NCI-H2081 treated with DMSO at 0.1 percent for 48 hours (cell line): ENCODE data around the gene MAOB.
"Not testable (repeated sequence)": the region's sequence is repeated elsewhere in the genome, so short reads cannot be mapped to it uniquely, and the experiment has no call there.

Experiments used
- DNase-seq: peaks from one replicate; lab custom pipeline; 2025; lab: John Stamatoyannopoulos, UW

The MAOB gene

DNA sequence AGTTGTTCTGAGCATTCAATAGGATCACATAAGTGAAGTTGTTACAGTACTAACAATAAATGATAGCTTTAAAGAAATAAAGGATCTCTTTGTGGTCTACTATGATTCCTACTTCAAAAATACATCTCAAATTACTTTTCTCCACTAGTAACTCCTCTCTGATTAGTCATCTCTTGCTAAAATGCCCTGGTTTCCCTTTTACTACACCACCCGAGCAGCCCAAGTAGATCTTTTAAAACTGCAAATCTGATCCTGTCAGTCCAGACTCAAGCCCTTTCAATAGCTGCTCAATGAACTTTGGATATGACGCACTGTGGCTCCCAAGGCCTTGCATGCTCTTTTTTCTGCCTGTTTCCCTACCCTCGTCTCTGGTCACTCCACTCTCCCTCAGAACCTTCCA is 128.6 kb downstream of the MAOB start:
- DNase-seq, result no peak

DNA sequence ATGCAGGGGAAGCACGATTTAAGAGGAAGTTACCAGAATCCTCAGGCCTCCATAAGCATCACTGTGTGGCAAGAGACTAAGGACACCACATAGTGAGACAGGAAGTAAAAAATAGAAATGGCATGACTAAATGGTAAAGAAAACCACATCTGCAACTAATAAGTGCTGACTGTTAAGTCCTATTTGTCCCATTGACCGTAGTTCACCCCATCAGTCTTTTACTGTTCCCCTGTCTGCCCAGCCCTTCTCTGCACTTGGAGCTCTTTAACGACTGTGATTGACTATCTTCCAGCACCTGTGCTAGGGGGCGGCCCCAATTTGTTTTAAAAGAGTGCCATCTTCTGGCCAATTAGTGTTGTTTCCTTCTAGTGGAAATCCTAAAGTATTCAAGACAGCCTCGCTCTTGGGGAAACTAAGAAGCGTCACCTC is 132.0 kb downstream of the MAOB start:
- DNase-seq, result peak; percentile 56

DNA sequence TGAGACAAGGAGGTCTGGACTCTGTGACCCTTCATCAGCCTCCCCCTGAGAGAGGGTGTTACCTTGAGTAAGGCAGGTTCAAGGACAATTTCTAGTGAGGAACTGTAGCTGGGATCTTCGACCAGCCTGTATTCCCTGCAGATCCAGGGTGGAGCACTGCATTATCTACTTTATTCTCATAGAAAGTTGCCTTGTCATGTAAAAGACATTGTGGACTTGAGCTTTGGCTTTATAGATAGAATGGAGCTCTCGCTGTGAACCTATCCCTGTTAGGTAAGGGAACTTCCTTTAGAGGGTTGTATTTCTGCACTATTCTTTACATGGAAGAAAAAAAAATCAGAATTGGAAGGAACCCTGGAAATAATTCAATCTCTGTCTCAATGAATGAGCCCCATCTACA is 134.8 kb downstream of the MAOB start:
- DNase-seq, result no peak

DNA sequence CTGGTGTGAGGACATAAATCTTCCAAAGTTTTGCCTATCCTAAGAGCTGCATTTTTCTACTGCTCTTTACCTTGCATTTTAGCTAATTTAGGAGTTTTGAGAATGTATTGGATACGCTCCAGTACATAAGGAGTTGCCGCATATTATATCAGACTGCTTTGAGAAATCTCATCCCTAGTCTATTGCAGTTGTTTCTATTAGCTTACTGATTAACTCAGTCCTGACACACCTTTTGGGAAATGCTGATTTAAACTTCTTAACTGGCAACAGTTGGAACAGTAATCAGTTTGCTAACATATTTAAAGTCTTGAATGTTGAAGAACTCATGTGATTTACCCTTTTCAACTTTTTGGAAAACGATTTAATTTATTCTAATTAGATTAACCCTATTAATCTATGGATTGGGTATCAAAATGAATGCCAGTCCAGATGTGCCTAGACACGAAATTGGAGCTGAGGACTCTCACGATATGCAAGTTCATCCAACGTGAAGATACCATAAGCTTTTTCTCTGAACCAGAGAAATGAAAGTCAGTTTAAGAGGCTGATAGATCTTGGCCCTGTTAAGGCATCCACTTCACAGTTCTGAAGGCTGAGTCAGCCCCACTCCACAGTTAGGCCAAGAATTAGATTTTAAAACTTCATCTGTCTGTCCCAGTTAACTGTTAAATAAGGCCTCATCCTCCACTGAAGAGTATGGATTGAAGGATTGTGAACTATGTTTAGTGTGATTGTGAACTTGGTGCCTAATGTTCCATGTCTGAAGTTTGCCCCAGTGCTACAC is 136.1 kb downstream of the MAOB start:
- DNase-seq, result no peak

DNA sequence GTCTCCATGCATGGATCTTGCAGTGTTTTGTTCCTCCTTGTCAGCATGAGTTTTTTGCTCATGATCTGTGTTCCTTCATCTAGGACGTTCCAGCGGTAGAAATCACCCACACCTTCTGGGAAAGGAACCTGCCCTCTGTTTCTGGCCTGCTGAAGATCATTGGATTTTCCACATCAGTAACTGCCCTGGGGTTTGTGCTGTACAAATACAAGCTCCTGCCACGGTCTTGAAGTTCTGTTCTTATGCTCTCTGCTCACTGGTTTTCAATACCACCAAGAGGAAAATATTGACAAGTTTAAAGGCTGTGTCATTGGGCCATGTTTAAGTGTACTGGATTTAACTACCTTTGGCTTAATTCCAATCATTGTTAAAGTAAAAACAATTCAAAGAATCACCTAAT is 138.0 kb downstream of the MAOB start:
- DNase-seq, result no peak

DNA sequence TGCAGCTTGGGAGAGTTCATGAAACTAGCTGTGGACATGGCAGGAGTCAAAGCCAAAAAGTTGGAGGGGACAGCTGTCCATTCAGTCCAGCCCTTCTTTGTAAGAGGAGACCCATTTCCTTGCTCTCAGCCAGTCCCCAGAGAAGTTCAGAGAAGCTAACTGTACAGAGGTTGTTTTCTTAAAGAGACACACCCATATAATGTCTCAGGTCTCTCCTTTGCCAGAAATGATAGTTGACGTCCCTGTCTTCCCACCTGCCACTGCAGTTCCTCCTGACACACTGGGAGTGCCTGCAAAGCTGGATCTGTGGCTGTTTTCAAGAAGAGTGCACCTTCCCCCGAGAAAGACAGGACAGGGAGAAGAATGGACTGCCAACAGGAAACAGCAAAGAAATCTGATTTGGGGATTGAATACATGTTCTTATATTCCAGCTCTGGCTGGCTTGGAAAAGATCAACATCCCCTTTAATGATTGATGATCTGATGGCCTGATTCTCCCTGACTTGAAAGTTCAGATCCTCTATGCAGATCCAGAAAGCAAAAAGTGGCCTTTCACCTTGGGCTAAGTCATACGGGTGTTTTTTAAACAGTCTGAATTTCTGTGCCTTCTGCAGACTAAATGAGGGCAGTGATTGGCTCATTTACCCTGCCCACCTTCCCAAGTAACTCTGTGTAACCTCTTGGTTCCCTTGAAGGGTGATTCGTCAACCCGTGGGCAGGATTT is 139.0 kb downstream of the MAOB start:
- DNase-seq, result no peak

DNA sequence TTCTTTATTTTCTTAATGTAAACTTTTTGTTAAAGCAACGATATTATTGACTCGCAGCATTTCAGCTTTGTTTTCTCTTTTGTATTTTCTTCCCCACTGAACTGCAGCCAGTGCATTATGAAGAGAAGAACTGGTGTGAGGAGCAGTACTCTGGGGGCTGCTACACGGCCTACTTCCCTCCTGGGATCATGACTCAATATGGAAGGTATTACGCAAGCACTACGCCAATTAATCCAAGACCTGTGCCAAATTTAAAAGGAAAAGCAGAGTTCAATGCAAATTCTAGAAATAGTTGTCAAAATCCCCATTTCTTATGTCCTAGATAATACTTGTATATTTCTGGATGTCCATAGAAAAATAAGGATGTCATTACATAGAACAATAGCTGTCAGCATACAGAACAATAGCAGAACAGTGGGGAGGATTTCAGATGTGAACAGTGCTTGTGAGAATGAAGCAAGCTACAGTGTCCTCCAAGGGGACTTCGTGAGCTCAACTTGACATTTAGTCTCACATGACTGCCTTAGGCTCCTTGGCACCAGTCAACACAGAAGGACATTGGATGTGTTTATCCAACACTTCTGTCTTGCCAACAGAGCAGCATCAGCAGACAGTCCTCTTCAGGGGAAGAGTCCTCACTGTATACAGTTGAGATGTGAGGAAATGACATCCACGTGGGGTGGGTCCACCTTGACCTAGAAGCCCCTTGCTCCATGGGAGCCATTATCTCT is 140.2 kb downstream of the MAOB start:
- no peak for DNase-seq

DNA sequence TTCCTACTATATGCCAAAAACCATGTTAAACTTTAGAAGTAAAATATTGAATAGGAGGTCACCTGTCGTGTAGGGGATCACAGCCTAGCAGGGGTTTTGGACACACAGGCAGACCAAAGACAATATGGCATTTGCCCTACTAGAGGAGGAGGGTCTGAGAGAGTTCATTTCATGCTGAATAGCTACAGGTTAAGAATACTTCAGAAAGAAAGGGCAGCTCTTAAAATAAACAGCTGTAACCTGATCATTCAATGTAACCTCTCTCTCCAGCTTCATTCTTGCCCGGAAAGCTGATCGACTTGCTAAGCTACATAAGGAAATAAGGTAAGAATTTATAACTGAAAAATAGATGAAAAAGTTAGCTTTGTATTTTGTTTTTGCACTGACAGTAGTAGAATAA is 146.3 kb downstream of the MAOB start:
- DNase-seq, result no peak

DNA sequence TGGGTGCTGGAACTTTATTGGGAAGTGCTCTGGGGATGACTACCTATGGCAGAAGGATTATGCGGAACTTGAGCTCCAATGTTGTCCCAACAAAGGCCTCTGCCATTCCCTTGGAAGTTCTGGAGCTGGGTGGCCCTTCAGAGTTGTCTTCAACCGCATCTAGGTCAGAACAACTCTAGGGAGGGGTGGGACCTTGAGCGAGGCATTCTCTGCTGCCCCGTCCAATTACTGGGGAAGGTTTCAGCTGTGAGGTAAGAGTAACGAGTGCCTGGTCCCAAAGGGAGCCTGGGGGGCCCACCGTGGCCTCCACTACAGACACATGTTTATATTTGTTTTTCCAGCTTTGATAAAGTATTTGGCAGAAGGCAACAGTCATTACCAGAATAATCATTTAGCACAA is 146.7 kb downstream of the MAOB start:
- no peak for DNase-seq

DNA sequence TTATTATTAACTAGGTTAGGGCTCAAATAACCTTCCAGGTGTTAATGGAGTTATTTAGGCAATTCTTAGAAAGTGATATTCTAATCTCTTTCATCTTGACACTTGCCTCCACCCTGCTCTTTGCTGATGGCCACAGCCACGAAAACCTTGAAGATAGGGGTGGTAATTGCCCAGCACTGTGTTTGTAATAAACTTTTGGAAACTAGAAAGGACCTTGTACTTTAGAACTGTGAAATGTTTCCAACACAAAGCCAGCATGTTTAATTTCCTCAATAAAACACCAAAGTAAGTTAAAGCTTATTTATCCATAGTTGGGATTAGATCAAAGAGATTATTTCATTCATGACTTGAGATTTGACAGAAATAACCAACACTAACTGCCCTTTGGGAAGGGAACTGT is 147.8 kb downstream of the MAOB start:
- no peak for DNase-seq

DNA sequence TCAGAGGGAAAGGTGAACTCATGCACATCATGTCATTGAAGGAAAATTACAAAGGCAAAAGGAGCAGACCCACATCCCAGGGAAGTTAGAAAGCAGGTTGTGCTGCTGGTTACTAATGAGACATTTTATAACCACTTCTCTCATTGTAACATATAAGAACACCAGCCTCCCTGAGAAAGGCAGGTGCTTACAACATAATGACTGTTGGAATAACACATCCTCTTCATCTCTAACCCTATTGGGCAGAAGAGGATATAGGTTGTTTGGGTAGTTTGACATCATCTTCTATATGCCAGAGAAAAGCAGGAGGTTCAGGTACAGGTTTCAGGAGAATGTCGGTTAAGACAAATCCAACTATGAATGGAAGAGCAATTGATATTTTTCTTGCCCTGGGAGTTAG is 148.6 kb downstream of the MAOB start:
- no peak for DNase-seq

DNA sequence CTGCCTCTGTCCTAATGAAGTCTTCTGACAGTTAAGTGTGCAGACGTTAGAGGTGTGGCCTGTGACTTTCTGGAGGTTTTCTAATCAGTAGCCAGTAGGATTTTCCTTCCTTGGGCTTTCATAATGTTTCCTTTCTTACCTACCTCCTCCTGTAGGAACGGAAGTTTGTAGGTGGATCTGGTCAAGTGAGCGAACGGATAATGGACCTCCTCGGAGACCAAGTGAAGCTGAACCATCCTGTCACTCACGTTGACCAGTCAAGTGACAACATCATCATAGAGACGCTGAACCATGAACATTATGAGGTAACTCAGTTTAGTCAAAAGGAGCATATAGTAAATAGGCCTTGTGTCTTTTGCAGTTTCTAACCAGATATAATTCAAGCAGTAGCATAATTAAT is 151.2 kb downstream of the MAOB start:
- no peak for DNase-seq

DNA sequence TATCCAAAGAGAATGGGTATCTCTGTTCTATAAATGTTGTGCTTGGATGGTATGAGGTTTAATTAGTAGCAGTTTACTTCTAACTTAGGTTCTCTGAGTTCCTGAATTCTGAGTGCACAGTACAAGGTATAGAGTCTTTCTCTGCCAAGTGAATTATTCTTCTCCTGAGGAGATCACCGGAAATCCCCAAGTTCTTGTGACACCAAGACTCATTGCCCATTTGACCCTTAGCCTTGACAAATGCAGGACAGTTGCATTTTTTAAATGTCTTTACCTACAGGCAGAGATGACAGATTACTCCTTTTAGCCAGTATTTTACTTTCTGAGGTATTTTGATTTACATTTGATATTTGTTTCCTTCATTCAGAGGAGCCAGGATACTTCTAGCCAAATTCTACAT is 153.3 kb downstream of the MAOB start:
- DNase-seq, result no peak

DNA sequence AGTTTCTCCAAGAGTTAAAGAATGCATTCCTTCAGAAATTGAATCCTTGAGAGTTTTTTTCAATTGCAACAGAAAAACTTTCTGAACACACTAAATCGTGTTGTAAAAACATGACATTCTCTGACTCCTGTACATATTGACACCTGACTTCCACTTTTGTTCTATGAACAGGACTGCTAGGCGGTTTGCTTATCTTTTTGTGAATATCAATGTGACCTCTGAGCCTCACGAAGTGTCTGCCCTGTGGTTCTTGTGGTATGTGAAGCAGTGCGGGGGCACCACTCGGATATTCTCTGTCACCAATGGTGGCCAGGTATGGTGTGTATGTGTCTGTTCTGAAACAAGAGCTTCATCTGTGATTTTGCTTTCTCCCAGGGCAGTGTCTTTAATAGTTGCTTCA is 154.2 kb downstream of the MAOB start:
- no peak for DNase-seq

DNA sequence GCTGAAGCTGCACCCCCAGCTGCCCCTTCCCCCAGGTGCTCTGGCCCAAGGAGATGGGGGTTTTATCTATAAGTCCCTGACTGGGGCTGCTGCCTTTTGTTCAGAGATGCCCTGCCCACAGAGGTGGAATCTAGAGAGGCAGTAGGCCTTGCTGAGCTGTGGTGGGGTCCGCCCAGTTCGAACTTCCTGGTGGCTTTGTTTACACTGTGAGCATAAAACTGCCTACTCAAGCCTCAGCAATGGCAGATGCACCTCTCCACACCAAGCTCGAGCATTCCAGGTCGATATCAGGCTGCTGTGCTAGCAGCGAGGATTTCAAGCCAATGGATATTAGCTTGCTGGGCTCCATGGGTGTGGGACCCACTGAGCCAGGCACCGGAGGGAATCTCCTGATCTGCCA is 155.0 kb downstream of the MAOB start:
- DNase-seq, result not testable (repeated sequence)

DNA sequence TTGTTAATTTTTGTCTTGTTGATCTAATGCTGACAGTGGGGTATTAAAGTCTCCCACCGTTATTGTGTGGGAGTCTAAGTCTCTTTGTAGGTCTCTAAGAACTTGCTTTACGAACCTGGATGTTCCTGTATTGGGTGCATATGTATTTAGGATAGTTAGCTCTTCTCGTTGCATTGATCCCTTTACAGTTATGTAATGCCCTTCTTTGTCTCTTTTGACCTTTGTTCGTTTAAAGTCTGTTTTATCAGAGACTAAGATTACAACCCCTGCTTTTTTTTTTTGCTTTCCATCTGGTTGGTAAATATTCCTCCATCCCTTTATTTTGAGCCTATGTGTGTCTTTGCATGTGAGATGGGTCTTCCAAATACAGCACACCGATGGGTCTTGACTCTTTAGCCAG is 157.0 kb downstream of the MAOB start:
- not testable (repeated sequence) for DNase-seq

DNA sequence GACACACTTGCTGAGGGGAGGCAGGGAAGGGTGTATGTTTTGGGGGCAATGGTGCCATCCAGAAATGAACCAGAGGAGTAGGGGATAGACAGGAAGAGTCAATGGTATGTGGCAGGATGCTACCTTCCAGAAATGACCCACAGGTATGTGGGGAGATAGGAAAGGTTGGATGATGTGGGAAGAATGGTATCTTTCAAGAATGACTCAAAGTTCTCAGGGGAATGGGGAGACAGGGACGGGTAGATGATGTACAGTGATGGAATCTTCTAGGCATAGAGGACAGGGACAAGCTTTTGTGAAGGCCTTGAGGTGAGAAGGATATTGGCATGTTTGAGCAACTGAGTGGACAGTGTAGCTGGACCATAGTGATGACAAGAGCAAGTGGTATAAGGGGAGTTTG is 161.3 kb downstream of the MAOB start:
- no peak for DNase-seq

DNA sequence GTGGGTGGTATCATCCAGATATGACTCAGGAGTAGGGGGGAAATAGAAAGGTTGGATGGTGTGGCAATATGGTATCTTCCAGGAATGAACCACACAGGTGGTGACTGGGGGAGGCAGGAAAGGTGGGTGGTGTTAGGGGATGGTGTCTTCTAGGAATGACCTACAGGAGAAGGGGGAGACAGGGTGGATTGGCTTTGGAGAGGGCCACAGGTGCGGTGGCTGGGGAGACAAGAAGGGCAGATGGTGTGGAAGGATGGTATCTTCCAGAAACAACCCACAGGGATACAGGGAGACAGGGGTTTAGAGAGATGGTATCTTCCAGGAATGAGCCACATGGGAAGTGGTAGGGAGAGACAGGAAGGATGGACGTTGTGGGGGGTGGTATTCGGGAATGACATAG is 162.2 kb downstream of the MAOB start:
- DNase-seq, result no peak

DNA sequence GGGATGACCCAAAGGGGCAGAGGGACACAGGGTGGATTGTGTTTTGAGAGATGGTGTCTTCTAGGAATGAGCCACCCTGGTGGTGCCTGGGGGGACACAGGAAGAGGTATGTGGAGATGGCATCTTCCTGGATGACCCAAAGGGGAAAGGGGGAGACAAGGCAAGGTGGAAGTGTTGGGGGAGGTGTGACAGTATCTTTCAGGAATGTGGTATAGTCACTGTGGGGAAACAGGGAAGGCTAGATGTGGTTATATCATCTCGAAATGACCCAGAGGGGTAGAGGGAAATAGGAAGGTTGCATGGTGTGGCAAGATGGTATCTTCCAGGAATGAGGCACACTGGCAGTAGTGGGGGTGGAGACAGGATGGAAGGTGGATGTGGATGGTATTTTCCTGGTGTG is 163.3 kb downstream of the MAOB start:
- no peak for DNase-seq

DNA sequence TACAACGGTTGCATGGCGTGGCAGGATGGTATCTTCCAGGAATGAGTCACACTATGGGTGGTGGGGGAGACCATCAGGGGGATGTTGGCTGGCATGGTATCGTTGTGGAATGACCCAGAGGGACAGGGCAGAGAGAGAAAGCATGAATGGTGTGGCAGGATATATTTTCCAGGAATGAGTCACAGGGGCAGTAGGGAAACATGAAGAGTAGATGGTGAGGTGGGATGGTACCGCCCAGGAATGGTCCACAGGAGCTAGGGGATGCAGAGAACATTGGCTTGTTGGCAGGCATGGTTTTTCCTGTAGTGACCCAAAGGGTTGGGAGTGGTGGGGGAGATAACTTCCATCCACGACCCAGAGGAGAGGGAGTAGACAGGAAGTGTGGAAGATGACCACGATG is 163.7 kb downstream of the MAOB start:
- no peak for DNase-seq

DNA sequence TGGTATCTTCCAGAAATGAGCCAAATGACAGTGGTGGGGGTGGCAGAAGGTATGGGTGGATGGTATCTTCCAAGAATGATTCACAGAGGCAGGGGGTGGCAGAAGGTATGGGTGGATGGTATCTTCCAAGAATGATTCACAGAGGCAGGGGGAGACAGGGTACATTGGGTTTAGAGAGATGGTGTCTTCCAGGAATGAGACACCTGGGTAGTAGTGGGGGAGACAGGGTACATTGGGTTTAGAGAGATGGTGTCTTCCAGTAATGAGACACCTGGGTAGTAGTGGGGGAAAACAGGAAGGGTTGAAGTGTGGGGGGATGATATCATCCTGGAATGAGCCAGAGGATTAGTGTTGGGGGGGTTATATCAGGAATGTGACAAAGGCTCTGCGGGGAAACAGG is 164.2 kb downstream of the MAOB start:
- no peak for DNase-seq

DNA sequence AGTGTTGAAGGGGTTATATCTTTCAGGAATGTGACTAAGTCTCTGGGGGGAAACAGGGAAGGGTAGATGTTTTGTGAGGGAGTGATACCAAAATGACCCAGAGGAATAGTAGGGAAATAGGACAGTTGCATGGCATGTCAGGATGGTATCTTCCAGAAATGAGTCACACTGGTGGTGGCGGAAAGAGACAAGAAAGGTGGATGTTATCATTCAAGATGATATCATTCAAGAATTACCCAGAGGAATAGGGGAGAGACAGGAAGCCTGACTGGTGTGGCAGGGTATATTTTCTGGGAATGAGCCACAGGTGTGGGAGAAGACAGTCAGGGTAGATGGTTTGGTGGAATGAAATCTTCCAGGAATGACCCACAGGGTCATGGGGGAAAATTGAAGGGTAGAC is 165.1 kb downstream of the MAOB start:
- DNase-seq, result no peak

DNA sequence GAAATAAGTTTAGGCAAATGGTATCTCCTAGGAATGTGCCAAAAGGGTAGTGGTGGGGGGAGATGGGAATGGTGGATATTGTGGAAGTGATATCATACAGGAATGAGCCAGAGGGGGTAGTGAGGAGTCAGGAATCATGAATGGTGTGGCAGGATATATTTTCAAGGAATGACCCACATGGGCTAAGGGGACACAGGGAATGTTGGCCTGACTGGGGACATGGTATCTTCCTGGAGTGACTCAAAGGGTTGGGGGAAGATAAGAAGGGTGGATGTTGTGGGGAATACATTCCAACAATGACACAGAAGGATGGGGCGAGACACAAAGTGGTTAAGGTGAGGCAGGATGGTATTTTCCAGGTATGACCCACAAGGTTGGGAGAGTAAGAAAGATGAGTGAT is 165.6 kb downstream of the MAOB start:
- no peak for DNase-seq
